ENCODE data around the gene NIT1. TPM values are rescaled to one million over a fixed set of nuclear protein-coding genes. Genes with fewer than 3 reads are reported as not detected.

The NIT1 gene
- polyA plus RNA-seq, 1 donor: 30.9 TPM

- no peak for DNase-seq
These were observed 40.0 kb downstream of the NIT1 start for GRCh38 chr1:161157867-161158266.

DNA sequence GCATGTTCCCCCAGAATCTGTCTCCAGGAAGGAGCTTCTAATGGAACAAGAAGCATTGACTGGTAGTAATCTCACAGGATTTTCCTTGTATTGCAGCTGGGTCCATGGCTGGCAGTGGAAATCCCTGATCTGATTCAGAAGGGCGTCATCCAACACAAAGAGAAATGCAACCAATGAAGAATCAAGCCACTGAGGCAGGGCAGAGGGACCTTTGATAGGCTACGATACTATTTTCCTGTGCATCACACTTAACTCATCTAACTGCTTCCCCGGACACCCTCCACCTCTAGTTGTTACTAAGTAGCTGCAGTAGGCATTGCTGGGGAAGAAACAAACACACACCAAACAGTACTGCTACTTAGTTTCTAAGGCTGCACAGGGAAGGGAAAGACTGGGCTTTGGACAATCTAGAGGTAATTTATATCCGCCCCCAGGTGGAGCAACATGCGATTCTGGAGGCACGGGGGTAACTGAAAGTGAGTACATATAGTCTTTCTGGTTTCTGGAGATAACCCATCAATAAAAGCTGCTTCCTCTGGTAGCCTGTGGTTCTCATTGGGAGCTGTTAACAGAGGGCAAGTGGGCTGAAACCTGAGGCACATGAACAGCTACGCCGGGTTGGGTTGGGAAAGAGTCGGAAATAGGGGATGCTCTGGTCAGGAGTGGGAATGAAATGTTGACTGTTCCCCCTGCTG lies 40.6 kb downstream of the NIT1 start:
- no peak for DNase-seq

DNA sequence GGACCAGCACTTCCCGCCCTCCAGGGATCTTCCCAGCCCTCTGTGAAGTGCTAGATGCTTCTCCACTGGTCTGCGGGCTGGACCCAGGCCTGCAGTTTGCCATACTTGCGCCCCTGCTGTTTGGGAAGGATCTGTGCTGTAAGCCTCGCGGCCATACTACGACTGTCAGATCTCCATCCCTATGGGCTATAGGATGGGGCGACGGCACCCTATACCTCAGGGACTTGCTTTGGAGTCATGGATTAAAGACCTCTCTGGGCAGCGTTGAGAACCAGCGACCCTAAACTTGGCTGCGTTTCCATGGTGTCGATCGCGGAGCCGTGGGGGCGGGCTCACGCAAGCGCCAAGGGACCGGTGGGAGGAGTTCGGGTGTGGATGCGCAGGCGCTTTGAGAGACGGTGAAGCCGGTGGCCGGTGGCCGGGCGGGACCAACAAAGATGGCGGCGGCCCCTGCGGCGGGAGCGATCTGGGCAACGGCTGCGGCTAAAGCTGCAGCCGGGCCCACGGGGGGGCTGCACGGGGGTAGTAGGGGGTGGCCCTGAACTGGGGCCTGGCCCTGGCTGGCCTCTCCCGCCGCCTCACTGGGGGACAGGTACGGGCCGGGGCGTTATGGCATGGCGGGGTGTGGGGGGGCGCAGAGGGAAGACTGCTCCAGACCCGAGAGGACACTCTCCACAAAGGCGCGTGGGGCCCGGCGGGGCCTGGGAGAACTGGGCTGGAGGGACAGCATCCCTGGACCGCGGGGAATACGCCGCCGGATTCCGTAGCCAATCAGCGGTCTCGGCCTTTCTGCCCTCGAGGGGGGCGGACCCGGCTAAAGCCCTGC lies 41.4 kb downstream of the NIT1 start, which contains the start of gene USP21:
Gene USP21, plus strand, starts transcription at position 414 of the 826 bp plus-strand sequence. CDS start 1,141 bp downstream, outside the sequence.
- DNase-seq: peak; percentile 94

DNA sequence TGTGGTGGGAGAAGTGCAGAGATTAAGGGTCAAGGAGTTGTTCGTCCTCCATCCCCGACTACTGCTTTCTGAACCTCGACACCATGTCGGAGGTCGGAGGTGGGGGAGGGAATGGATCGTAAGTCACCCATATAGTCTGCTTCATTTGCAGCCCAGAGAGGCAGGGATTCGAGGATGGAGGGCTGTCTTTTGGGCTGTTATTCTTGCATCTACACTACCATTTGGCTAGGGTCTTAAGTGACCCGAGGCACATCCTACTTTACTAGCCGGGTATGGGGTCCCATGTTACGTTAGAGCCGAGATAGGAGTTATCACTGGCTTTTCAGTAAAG lies 42.0 kb downstream of the NIT1 start:
- no peak for DNase-seq

- no peak for DNase-seq
These were observed 42.8 kb downstream of the NIT1 start for GRCh38 chr1:161160671-161161145.

DNA sequence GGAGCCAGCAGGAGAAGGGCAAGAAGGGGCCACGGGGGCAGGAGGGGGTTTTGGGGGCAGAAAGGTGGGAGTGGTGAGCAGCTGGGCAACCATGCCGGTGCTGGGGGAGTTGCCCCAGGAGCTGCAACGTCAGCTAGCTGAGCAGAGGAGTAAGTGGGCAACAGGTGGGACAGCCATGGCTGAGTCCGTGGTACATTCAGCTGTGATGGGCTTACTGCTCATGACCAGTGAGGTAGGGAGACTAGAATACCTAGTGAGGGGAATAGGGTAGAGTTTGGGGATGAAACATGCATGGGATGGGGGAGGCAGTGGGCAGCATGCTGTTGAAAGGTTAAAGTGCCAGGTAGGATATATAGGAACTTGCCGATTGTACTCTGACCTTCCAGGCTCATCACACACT lies 43.7 kb downstream of the NIT1 start:
- DNase-seq: no peak

DNA sequence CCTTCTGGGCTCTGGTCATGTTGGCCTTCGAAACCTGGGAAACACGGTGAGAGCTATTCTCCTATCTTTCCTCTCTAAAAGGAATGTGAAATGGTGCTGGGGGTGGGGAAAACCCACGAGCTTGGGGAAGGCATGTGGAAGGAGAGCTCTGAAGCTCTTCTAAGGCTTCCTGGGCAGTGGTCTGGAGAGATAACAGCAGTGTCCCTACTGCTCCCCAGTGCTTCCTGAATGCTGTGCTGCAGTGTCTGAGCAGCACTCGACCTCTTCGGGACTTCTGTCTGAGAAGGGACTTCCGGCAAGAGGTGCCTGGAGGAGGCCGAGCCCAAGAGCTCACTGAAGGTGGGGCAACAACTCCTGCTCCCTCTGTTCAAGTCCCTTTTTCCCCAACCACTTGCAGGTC lies 44.1 kb downstream of the NIT1 start:
- no peak for DNase-seq

DNA sequence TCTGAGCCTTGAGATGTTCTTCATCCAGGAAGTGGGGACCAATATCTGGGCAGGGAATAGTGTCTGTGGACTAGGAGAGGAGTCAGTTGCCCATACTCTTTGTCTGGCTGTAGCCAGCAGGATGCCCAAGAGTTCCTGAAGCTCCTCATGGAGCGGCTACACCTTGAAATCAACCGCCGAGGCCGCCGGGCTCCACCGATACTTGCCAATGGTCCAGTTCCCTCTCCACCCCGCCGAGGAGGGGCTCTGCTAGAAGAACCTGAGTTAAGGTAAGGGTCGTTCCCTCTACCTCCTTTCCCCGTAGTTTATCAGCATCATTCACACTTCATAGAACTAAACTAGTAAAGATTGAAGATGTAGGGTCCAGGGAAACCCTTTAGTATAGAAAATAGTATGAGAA lies 44.9 kb downstream of the NIT1 start:
- DNase-seq: no peak

DNA sequence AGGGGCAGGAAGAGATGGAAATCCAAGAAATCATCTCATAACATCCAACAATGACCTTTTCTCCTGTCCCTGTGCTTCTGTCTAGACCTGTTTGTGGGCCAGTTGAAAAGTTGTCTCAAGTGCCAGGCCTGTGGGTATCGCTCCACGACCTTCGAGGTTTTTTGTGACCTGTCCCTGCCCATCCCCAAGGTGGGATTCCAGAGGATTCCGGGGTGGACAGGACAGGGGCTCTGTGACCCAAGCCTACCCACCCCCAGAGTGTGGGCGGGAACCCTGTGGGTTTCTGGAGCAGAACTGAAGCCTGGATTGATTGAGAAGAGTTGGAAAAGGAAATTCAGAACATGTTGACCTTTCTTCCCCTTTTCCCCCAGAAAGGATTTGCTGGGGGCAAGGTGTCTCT lies 45.9 kb downstream of the NIT1 start:
- no peak for DNase-seq

DNA sequence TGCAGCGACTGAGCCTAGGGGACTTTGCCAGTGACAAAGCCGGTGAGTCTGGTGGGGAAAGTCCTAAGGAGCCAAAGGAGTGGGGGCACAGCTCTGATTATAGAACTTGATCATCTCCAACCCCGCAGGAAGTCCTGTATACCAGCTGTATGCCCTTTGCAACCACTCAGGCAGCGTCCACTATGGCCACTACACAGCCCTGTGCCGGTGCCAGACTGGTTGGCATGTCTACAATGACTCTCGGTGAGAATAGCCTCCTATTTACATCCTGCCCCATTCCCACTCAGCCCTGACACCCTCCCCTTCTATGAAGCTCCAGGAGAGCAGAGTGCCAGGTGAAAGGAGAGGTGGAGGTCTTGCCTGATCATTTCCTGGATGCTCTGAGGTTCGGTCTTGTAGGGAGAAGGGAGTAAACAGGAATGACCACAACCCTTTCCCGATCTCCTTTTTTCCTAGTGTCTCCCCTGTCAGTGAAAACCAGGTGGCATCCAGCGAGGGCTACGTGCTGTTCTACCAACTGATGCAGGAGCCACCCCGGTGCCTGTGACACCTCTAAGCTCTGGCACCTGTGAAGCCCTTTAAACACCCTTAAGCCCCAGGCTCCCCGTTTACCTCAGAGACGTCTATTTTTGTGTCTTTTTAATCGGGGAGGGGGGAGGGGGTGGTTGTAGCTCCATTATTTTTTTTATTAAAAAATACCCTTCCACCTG lies 47.2 kb downstream of the NIT1 start:
- DNase-seq: no peak

GRCh38 chr1:161165742-161166668 lies 48.1 kb downstream of the NIT1 start, which contains the start of gene PPOX:
Gene PPOX (plus strand): TSS chr1:161166426. CDS start chr1:161166848, 422 bp downstream.
- peak; percentile 96 for DNase-seq

GRCh38 chr1:161166669-161167548 lies 49.0 kb downstream of the NIT1 start:
- DNase-seq: no peak

- DNase-seq: no peak
These were observed 51.0 kb downstream of the NIT1 start for GRCh38 chr1:161168906-161169305.

Other genes starting within 250 kb of the NIT1 start
- not detected for gene ITLN1, start 232.9 kb upstream of the NIT1 start, polyA plus RNA-seq (ENCODE audit: insufficient read length)
- not detected for gene ITLN2, start 163.3 kb upstream of the NIT1 start, polyA plus RNA-seq (ENCODE audit: insufficient read length)
- 12.4 TPM for gene F11R, start 97.0 kb upstream of the NIT1 start, polyA plus RNA-seq (ENCODE audit: insufficient read length)
- 30.0 TPM for gene TSTD1, start 79.1 kb upstream of the NIT1 start, polyA plus RNA-seq (ENCODE audit: insufficient read length)
- 34.8 TPM for gene USF1, start 72.1 kb upstream of the NIT1 start, polyA plus RNA-seq (ENCODE audit: insufficient read length)
- gene ARHGAP30, start 48.2 kb upstream of the NIT1 start, polyA plus RNA-seq (ENCODE audit: insufficient read length): 4.7 TPM
- 0.43 TPM for gene NECTIN4, start 28.5 kb upstream of the NIT1 start, polyA plus RNA-seq (ENCODE audit: insufficient read length)
- gene KLHDC9, start 19.7 kb upstream of the NIT1 start, polyA plus RNA-seq (ENCODE audit: insufficient read length): 0.86 TPM
- 66.3 TPM for gene PFDN2, start 68 bp upstream of the NIT1 start, polyA plus RNA-seq (ENCODE audit: insufficient read length)
- gene DEDD, start 14.6 kb downstream of the NIT1 start, polyA plus RNA-seq (ENCODE audit: insufficient read length): 43.2 TPM
- gene UFC1, start 35.9 kb downstream of the NIT1 start, polyA plus RNA-seq (ENCODE audit: insufficient read length): 91.5 TPM
- gene USP21, start 41.4 kb downstream of the NIT1 start, polyA plus RNA-seq (ENCODE audit: insufficient read length): 28.6 TPM
- gene PPOX, start 48.3 kb downstream of the NIT1 start, polyA plus RNA-seq (ENCODE audit: insufficient read length): 23.5 TPM
- 26.6 TPM for gene B4GALT3, start 59.4 kb downstream of the NIT1 start, polyA plus RNA-seq (ENCODE audit: insufficient read length)
- 11.2 TPM for gene ADAMTS4, start 80.9 kb downstream of the NIT1 start, polyA plus RNA-seq (ENCODE audit: insufficient read length)
- gene NDUFS2, start 84.3 kb downstream of the NIT1 start, polyA plus RNA-seq (ENCODE audit: insufficient read length): 144 TPM
- gene FCER1G, start 97.2 kb downstream of the NIT1 start, polyA plus RNA-seq (ENCODE audit: insufficient read length): 21.4 TPM
- gene APOA2, start 105.5 kb downstream of the NIT1 start, polyA plus RNA-seq (ENCODE audit: insufficient read length): not detected
- 9.0 TPM for gene TOMM40L, start 108.0 kb downstream of the NIT1 start, polyA plus RNA-seq (ENCODE audit: insufficient read length)
- 1.1 TPM for gene NR1I3, start 120.1 kb downstream of the NIT1 start, polyA plus RNA-seq (ENCODE audit: insufficient read length)
- gene PCP4L1, start 140.6 kb downstream of the NIT1 start, polyA plus RNA-seq (ENCODE audit: insufficient read length): 0.23 TPM
- 12.0 TPM for gene MPZ, start 191.9 kb downstream of the NIT1 start, polyA plus RNA-seq (ENCODE audit: insufficient read length)
- 113 TPM for gene SDHC, start 196.3 kb downstream of the NIT1 start, polyA plus RNA-seq (ENCODE audit: insufficient read length)
- 2.5 TPM for gene CFAP126, start 249.8 kb downstream of the NIT1 start, polyA plus RNA-seq (ENCODE audit: insufficient read length)

All from hindlimb muscle (tissue), 1 donor.